IPS-NIHi7 (cell line): Measurements from ENCODE around the gene NCBP2.
A peak's percentile ranks its signal among the peaks of the same experiment; 100 is the strongest.

Source experiments
- DNase-seq: peaks from one replicate; pipeline ENCODE4 v3.0.0; 2012; ENCODE audit warnings: mixed read lengths; ENCODE audit errors: extremely low spot score

Gene NCBP2

DNA sequence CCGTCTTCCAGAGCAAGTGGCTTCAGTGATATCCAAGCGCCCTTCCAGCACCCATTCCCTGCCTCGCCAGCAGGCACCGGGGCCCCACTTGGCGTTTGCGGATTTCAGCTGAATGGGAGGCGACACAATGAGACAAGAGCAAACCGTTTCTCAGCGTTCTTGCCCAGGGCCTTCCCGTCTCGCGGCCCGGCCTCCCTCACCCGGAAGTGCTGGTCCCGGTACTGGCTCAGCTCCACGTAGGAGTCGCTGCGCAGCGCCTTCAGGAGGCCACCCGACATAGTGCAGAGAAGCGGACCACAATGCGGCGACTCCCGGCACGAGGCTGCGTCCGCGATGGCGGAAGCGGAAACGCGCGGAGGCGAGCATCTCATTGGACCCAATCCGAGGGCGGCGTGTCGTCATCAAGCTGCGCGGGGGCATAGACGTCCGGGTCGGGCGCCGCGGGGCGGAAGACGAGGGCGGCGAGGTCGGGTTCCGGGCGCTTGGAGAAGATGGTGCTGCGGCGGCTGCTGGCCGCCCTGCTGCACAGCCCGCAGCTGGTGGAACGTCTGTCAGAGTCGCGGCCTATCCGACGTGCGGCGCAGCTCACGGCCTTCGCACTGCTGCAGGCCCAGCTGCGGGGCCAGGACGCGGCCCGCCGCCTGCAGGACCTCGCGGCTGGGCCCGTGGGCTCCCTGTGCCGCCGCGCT is at the start of gene NCBP2:
NCBP2 (minus strand) TSS at position 303 of the 689 bp plus-strand sequence; CDS start at position 278, 25 bp downstream.
- DNase-seq = peak; percentile 96

DNA sequence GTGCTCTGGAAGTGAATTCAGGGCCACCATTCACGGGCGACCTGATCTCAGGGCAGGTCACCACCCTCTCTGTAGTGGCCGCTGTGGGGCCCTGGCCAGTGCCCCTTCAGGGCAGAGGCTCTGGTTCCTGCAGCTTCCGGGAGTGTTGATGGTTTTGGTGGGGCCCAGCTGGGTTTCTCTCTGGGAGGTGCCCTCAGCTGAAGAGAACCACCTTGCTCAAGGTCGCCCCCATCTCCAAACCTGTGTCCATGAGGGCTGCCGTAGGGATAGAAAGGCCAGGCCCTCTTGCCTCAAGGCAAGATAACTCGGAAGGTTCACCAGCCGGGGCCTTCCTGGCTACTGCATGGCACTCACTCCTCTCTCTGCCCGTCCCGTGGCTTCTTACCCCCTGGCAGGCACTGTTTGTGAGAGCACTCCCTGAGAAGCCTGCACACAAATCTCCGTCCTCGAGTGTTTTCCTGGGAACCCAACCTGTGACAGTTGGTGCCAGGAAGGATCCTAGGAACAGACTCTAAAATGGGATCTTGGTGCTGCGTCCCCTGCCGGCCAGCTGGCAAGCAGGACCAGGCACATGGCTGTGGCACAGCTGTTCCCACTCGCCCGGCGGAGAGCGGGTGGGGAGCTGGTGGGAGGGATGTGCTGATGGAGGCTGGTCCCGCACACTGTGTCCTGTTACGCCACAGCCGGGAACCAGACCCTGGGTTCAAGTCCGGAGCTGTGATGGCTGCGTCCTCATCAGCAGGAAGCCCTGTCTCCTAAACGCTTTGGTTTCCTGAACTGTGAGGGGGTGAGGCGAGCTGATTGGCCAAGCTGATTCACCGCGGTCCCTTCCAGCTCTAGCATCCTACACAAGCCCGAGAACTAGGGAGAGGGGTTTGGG is 49.5 kb upstream of the NCBP2 start:
- DNase-seq = no peak

DNA sequence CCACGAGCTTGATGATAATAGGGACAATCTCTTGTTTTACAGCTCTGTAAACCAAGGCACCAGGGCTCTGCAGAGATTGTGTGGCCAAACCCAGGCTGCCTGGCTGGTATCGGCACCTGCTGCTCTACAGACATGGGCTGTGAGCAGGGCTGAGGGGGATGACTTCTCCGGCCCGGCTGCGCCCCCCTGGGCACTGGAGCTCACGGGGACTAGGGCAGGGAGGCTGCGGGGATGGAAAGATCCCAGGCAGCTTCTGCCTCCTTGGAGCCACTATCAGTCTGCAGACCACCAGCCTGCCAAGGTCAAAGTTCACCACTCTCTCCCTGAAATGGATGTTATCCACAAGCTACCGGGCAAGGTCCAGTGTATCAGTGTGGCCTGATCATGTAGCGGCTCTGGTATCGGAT is 48.3 kb upstream of the NCBP2 start:
- DNase-seq = no peak

DNA sequence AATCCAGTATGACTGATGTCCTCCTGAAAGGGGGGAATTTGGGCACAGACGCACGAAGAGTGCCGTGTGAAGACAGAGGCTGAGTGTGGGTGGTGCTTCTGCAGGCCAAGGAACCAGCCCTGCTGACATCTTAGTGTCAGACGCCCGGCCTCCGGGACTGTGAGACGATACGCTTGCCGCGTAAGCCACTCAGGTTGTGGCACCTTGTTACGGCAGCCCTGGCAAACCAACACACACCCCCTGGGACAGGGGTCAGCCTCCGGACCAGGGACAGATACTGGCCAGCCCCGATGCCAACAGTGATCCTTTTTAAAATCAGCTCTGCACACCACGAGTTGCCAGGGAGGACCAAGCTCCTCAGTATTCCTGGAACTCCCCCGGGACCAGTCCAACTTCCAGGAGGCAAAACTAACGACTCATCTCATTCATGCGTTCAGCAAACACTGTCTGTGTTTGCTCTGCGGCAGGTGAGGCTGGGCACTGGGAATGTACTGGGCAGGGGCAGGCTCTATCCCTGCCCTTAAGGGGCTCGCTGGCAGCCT is 47.5 kb upstream of the NCBP2 start:
- DNase-seq = no peak

DNA sequence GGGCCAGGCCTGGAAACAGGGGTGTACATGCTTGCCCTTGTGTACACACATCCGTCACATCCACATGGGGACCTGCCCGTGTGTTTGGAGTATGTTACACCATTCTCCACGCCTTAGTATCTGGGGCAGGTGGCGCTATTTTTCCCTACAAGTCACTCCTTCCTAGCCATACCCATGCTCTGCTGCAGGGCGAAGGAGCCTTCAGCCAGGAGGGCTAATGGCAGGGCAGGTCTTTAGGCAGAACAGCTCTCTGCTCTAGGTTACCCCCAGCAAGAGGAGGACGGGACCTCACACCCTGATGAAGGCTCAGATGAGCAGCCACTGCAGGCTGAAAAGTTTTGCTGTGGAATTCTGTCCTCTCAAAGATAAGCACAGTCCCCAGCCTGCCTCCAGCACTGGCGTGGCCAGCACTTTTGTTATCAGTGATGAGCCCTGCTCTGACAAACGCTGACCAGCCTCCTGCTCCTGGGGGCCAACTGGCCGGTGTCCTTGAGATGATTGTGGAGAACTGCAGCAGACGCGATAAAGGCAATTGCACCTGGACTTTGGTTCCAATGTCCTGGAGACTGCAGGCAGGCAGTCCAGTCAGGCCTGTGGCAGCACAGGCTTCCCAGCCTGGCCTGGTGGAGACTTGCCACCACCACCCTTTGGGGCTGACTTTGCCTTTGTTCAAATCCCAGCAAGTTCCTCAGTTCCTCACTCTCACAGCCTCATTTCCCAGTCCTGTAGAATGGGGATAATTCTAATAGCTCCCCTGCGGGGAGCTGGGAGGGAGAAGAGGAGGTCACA is 46.1 kb upstream of the NCBP2 start:
- peak; percentile 67 for DNase-seq

DNA sequence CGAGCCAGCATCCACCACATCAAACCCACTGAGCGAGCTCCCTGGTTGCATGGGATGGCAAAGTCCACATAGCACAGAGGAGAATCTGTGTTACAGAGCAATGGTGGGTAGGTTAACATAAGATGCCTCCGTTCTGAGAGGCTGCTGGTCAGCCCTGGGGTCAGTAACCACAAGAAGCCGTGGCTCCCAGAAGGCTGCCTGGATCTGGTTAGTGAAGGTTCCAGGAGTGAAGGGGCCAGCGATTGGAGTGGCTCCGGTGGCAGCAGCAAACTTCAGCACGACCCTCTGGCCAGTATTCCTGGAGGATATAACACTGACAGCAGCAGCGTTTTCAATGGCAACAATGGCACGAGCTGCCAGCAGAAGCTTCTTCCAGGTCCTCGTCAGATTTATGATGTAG is 44.7 kb upstream of the NCBP2 start:
- no peak for DNase-seq

DNA sequence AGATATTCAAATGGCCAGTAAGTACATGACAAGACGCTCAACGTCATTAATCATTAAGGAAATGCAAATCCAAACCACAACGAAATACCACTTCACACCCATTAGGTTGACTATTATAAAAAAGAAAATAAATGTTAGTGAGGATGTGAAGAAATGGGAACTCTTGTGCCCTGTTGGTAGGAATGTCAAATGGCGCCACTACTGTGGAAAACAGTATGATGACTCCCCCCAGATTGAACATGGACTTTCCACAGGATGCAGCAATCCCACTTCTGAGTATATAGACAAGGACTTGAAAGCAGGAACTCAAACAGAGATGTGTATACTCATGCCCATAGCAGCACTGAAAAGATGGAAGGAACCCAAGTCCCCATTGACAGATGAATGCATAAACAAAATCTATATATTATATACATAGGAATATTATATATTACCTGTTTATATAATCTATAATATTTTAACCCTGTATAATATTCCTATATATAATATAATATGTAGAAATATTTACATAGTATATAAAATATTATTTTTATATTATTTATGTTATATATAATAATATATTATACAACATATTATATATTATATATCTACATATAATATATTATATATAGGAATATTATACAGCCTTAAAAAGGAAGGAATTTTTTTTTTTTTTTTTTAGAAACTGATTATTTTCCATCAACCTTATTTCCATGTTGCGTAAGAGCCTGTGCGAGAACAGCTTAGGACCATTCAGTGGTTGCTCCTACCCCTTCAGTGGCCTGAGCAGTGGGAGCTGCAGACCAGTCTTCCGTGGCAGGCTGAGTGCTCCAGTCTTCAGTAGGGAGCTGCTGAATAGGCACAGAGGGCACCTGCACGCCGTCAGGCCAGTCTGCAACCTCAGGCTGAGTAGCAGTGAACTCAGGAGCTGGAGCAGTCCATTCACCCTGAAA is 43.9 kb upstream of the NCBP2 start:
- DNase-seq = no peak

DNA sequence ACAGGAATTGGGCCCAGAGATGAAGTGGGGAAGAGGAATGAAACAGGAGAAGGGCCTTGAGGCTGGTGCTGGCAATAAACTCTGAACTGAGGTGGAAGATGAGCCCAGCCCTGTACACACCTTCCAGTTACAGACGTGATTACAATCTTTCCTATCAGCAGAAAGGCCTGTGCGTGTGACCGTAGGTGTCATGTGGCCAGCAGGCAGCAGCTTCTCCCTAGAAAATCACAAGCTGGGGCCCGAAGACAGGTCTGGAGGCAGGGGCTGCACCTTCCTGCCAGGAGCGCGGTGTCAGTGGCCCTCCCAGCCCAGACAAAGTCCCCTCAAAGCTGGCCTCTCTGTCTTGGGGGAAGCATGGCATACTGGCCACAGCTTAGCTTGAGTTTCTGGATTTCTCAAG is 43.0 kb upstream of the NCBP2 start:
- DNase-seq = peak; percentile 5

DNA sequence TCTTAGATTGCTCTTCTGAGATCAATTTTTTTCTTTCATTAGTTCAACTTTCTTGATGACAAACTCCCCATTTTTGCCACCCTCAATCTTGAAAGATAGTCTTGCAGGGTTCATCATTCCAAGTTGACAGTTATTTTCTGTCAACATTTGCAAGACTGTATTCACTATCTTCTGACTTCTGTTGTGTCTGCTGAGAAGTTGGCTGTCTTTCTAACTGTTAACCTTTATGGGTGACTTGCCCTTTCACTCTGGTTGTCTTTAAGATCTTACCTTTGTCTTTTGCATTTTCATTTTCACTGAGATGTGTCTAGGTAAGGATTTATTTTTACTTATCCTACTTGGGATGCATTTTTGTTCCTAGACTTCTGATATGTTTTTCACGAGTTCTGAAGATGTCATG is 40.9 kb upstream of the NCBP2 start:
- no peak for DNase-seq

DNA sequence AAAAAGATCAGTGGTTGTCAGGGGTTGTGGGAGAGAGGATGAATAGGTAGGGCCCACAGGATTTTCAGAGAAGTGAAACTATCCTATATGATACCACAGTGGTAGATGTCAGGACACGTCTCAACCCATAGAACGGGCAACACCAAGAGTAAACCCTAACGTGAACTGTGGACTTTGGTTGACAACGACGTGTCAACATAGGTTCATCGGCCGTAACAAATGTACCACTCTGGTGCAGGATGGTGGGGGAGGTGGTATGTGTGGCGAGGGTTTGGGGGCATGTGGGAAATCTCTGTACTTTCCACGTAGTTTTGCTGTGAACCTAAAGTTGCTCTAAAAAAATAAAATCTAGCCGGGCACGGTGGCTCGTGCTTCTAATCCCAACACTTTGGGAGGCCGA is 39.3 kb upstream of the NCBP2 start:
- no peak for DNase-seq

DNA sequence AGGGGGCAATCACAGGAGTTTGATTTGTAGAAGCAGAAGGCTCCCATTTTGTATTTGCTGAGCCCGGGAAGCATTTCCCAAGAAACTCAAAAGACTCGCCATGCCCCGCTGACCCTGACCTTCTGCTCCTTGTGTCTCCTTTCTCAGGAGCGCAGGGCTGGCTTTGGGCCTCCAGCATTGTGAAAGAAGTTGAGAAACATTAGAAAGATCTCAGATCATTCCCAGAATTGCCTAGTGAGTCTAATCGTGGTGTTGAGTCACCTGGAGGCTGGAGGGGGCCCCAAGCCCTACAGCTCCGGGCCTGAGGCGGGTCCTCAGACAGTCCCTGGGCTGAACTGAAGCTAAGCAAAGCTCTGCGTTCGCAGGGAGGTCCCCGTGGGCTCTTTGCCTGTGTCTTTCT is 37.2 kb upstream of the NCBP2 start:
- no peak for DNase-seq

DNA sequence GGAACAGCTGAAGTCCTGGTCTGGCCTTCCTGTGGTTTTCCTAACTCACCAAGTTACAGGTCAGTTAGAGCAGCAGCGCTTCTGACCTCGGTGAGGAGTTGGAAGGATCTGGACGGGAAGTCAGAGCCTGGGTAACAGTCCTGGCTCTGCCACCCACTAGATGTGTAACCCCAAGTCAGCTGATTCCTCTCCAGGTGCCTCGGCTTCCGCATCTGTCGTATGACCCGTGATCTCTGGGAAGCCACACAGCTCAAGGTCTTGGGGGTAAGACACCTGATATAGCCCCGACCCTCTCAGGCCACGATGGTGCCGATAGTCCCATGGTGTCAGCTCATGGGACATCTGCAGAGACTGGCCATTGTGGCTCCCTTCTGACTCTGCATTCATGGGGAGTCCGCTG is 34.6 kb upstream of the NCBP2 start:
- DNase-seq = no peak

DNA sequence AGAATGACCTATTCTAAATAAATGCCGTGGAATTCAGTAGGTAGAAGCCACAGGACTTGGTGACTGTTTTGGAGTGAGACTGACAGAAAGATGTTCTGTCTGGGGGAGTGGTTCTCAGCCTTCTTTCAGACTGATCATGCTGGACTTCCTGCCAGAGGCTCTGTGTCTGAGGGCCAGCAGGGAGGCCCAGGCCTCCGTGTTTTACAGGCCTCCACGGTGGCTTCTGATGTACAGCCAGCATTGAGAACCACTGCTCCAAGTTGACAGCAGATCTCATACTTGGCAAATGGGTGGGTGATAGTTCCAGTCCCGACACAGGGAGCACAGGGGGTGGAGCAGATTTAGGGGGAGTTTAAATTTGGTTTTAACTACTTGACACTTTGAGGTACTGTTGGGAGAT is 33.0 kb upstream of the NCBP2 start:
- DNase-seq = no peak

DNA sequence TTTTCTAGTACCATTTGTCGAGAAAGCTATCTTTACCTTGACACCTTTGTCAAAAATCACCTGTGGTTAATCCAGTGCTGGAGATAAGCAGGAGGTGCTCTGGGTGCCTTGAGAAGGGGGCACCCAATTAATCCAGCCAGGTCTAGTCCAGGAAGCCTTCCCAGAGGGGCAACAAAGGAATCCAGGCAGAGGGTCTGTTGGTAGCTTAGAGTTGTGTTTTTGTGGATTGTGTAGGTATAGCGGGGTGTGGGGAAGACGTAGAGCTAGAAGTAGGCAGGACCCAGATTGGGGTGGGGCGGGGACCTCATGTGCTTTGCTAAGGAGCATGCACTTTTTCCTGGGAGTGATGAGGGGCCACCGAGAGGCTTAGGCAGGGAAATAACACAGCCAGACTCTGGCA is 32.3 kb upstream of the NCBP2 start:
- DNase-seq = no peak

DNA sequence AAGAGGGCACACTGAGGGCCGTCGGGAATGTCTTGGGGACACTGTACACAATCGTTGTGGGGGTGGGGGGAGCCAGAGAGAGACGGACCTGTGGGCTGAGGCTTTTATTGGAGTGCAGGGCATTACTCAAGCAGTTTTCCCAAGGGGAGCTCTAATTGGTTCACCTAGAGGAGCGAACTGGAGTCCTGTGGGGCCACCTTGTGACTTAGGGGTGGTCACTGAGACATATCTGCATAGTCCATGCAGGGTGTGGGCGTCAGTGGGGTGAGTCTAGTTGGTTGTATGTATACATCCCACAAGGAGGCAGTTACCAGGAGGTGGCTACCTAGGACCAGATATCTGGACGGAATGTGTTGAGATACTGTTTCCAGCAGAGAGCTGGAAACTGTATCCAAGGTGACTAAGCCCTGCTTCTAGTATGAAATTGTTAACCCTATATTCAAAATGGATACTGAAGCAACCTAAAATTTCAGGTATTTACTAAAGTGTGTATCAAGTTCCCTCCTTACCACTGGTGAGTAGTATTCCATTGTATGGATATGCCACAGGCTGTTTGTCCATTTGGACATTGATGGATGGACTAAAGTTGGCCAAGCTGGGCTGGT is 28.9 kb upstream of the NCBP2 start:
- DNase-seq = no peak

DNA sequence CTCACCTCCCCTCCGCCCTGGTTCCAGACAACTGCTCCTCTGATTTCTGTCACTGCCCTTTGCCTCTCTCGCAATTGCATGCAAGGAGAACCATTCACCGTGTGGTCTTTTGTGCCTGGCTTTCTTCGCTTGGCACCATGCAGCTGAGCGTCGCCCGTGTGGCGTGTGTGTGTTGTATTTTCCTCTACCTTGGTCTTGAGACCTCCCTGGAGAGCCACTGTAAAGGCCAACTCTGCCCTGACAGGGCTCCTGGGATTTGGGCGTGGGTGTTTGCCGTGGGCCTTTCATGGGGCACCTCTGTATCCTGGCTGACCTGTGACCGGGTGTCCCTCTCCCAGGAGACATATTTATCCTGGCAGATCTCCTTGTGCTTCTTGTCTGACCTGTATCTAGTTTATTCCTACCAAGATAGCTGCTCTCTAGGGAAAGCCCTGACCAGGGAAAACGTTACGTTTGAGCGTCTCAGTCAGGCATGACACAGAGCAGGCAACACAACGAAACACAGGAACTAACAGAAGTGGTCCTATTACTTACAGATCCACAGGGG is 28.3 kb upstream of the NCBP2 start:
- no peak for DNase-seq

DNA sequence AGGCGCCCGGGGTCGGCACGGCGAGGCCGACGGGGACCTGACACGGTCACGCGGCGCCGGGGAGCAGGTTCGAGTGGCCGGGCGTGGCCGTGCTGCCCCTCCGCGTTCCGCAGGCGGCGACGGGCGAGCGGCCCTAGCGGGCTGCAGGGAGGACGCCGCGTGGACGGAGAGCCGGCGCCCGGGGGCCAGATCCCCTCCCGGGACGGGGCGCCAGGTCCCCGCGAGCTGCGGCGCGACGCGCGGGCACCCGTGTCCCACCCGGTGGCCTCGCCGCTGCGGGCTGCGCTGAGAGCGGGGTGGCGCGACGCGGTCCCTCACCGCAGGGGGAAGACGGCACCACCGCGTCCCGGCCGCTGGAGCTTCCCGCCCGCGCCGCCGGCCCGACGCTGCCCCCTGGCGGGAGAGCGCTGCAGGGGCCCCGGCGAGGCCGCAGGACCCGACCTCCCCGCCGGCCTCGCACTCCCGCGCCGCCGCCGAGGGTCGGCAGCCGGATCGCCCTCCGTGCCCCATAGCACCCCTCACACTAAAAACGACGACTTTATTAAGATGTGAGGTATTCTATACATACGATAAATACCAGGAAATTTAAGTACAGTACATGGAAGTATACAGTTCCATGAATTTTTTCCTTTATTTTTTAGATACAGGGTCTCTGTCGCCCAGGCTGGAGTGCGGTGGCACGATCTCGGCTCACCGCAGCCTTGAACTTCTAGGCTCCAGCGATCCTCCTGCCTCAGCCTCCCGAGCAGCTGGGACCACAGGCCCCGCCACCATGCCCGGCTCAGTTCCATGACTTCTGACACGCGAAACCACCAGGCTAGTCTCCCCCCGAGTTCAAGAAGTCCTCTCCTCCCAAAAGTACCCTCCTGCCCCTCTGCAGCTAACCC is 27.6 kb upstream of the NCBP2 start:
- peak; percentile 91 for DNase-seq

DNA sequence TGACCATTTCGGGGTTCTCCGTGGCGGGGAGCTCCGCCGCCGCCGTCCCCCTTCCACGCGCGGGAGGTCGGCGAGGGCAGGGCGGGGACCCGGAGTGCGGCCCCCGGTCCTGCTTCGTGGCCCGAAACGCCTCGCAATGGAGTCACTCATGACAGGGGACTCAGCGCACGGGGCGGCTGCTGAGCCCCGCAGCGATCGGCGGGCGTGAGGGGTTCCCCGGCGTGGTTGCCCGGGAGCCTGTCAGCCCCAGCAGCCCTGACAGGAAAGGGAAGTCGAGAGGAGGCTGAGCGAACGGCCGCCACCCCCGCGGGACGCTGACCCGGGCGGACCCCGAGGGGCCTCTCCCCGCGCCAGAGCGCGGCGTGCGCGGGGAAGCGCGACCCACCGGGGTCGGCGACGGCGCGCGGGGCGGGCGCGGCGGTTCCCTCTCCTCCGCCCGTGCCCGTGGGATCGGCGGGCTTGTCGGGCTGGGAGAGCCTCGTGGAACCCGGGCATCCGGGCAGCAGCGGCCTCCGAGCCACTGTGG is 26.9 kb upstream of the NCBP2 start:
- no peak for DNase-seq
